Ovary (tissue), 9 donors: ENCODE results near the gene DRC3. TPM values are rescaled to one million over a fixed set of nuclear protein-coding genes. Genes with fewer than 3 reads are reported as not detected.

Experiments used
- DNase-seq, 5 donors: peaks; one replicate each; pipeline ENCODE4 v3.0.0-alpha.2; 2019 to 2020
- H3K27ac ChIP-seq, 2 donors: fragments of 200-600 bp; one replicate each; pipeline versions ENCODE4 v1.5.1 to v1.8.0; 2019 to 2022
- H3K27me3 ChIP-seq: fragments of 200-600 bp; one replicate; pipeline ENCODE4 v1.8.0; 2022
- H3K36me3 ChIP-seq: fragments of 200-600 bp; sonication (generic); one replicate; pipeline ENCODE4 v1.5.1; 2019
- H3K4me1 ChIP-seq: one replicate; pipeline ENCODE4 v1.8.1; 2013; ENCODE audit warnings: mild to moderate bottlenecking, moderate library complexity; ENCODE audit not compliant: insufficient read depth
- H3K4me3 ChIP-seq: fragments of 200-600 bp; sonication (generic); one replicate; pipeline ENCODE4 v1.5.1; 2017
- H3K9me3 ChIP-seq, 2 donors: fragments of 200-600 bp in 1 of 2; sonication (generic) in 1 of 2; one replicate each; pipeline versions ENCODE4 v1.5.1 to v1.8.1; 2013 to 2019; ENCODE audit warnings: mild to moderate bottlenecking in 1 of 2, moderate library complexity in 1 of 2
- CTCF ChIP-seq, 3 donors: fragments of 450-650 bp in 2 of 3; fragments of 200-600 bp in 1 of 3; IDR thresholded peaks; one replicate each; pipeline versions ENCODE4 v1.5.1 to v1.8.0; 2016 to 2022; ENCODE audit warnings: antibody characterized with exemption in 3 of 3, mild to moderate bottlenecking in 1 of 3
- EP300 ChIP-seq: sonication (generic); formaldehyde crosslinking; IDR thresholded peaks from one replicate; pipeline ENCODE4 v1.6.1; 2017; ENCODE audit warnings: antibody characterized with exemption
- POLR2A ChIP-seq: fragments of 450-650 bp; IDR thresholded peaks from one replicate; pipeline ENCODE4 v1.6.1; 2017; ENCODE audit warnings: antibody characterized with exemption, mild to moderate bottlenecking, moderate library complexity
- WGBS, 3 donors: extraction: QIAGEN DNeasy Blood & Tissue Kit in 1 of 3; methylation state at CpG; one replicate each; pipeline versions ENCODE4 v1.1.5 to v1.1.7; 2013 to 2017; 5-methylcytosine and 5-hydroxymethylcytosine counted together
- intact Hi-C, 4 donors: fragments of 100-400 bp; cut with DNase I; formaldehyde crosslinking; loops; one replicate each; pipeline versions ENCODE4 v1.11.0 to v1.15.1; 2022 to 2023
- polyA plus RNA-seq, 2 donors: library from polyadenylated mRNA; stranded (reverse); fragments of 200-250 nt in 1 of 2; fragments of 350-450 nt in 1 of 2; fragmentation: Illumina TruSeq in 1 of 2; extraction: RNeasy Lipid Tissue Mini Kit (QIAGEN cat#74804) in 1 of 2; gene quantifications; one replicate each; pipeline ENCODE4 v1.2.3, GENCODE V29; 2013 to 2014
- total RNA-seq, 7 donors: library from RNA; depleted of rRNA in 2 of 7; stranded (reverse); fragments of >200 nt in 2 of 7; fragmentation: NEBNext Ultra II Directional in 3 of 7; extraction: Animal tissue kit (Norgen Biotek cat#: 25700) in 3 of 7; gene quantifications; one replicate each; pipeline versions ENCODE4 v1.1.0 to v1.2.4, GENCODE V29; 2016 to 2023
- donor health status: DM: no; HTN: no; CAD: no; lungs with moderate emphysema.
- donor health status: DM: no; HTN: no; CAD: no.
- donor health status: Bipolar disorder and iron deficiency.
- donor health status: DM: yes; HTN: yes; CAD: no.
- donor health status: DM: no; HTN: no; CAD: no.
- donor health status: DM: yes; HTN: yes; CAD: no.

The DRC3 gene
- total and polyA plus RNA-seq, 9 donors, result 3.6 to 35.3 (median 6.0) TPM

- DNase-seq, result no peak
- H3K27me3 ChIP-seq, result no peaks in the 10 kb centered on the region
- no peak overlapping the region for H3K27ac ChIP-seq
- no peak for TF ChIP-seq EP300
- TF ChIP-seq CTCF (IDR thresholded peaks at IDR 0.05), result no peak
- TF ChIP-seq POLR2A, result no peak
- H3K36me3 ChIP-seq, result no peaks in the 10 kb centered on the region
- intact Hi-C loops, result no loop called here
- 91 to 100% (median 93%) methylated on average over 1 of the region's 1 CpG for WGBS, 3 donors
- H3K4me3 ChIP-seq, result no peak overlapping the region
- H3K4me1 ChIP-seq, result peaks cover 12% of the 10 kb centered on the region
- no peaks in the 10 kb centered on the region for H3K9me3 ChIP-seq
These were observed 24.7 kb upstream of the DRC3 start for GRCh38 chr17:17947966-17948365.

GRCh38 chr17:17950347-17950746, 22.3 kb upstream of the DRC3 start:
- H3K9me3 ChIP-seq, result no peaks in the 10 kb centered on the region
- no peak overlapping the region for H3K27ac ChIP-seq
- H3K4me3 ChIP-seq, result no peak overlapping the region
- no peak for DNase-seq
- H3K27me3 ChIP-seq, result no peaks in the 10 kb centered on the region
- intact Hi-C loops, result loop anchor here in 1 of 4 donors (10.0 kb wide), 1 partner anchor 566 kb away; no protein-coding TSS in a partner anchor
- TF ChIP-seq EP300 (no peak), CTCF (IDR thresholded peaks at IDR 0.05) (no peak), POLR2A (no peak)
- WGBS, 3 donors, result 96 to 98% (median 98%) methylated on average over 7 of the region's 7 CpGs
- H3K36me3 ChIP-seq, result no peaks in the 10 kb centered on the region
- peaks cover 1% of the 10 kb centered on the region for H3K4me1 ChIP-seq

- 95 to 100% (median 97%) methylated on average over 1 of the region's 1 CpG for WGBS, 3 donors
- Histone ChIP-seq H3K4me3 (no peak overlapping the region), H3K9me3 (no peaks in the 10 kb centered on the region), H3K36me3 (no peaks in the 10 kb centered on the region), H3K27me3 (no peaks in the 10 kb centered on the region), H3K27ac (no peak overlapping the region), H3K4me1 (peaks cover 1% of the 10 kb centered on the region)
- DNase-seq, result no peak
- TF ChIP-seq POLR2A (no peak), CTCF (IDR thresholded peaks at IDR 0.05) (no peak), EP300 (no peak)
- intact Hi-C loops, result loop anchor here in 1 of 4 donors (10.0 kb wide), 1 partner anchor 566 kb away; no protein-coding TSS in a partner anchor
These were observed 21.9 kb upstream of the DRC3 start for GRCh38 chr17:17950806-17951205.

GRCh38 chr17:17951524-17951923, 21.1 kb upstream of the DRC3 start:
- DNase-seq, result no peak
- Histone ChIP-seq H3K4me1 (peaks cover 1% of the 10 kb centered on the region), H3K27me3 (no peaks in the 10 kb centered on the region), H3K4me3 (no peak overlapping the region), H3K36me3 (no peaks in the 10 kb centered on the region), H3K9me3 (no peaks in the 10 kb centered on the region), H3K27ac (no peak overlapping the region)
- WGBS, 3 donors, result 83 to 88% (median 86%) methylated on average over 5 of the region's 5 CpGs
- intact Hi-C loops, result loop anchor here in 1 of 4 donors (10.0 kb wide), 1 partner anchor 567 kb away; no protein-coding TSS in a partner anchor
- TF ChIP-seq EP300, result no peak
- no peak for TF ChIP-seq POLR2A
- TF ChIP-seq CTCF (IDR thresholded peaks at IDR 0.05), result no peak
